Heart right ventricle (tissue), 16 donors: ENCODE data around the gene TPSB2. TPM values are rescaled to one million over a fixed set of nuclear protein-coding genes. Genes with fewer than 3 reads are reported as not detected.
"Not testable (repeated sequence)": the region's sequence is repeated elsewhere in the genome, so short reads cannot be mapped to it uniquely, and the experiment has no call there.

Experiments
- ATAC-seq, 8 donors: fragments of 200-7000 bp; cut with Tn5 transposase; one replicate each; pipeline ENCODE4 v1.9.1; 2020; ENCODE audit warnings: mild to moderate bottlenecking in 8 of 8, moderate library complexity in 8 of 8, moderate number of reproducible peaks in 1 of 8
- DNase-seq, 2 donors: peaks; one replicate each; pipeline ENCODE4 v3.0.0-alpha.2; 2020
- H3K27ac ChIP-seq, 10 donors: fragments of 200-600 bp; sonication (generic) in 2 of 10; one replicate each; pipeline versions ENCODE4 v1.5.0 to v1.8.0; 2020 to 2022; ENCODE audit warnings: mild to moderate bottlenecking in 3 of 10
- H3K27me3 ChIP-seq, 7 donors: fragments of 200-600 bp; one replicate each; pipeline ENCODE4 v1.8.0; 2021 to 2022; ENCODE audit warnings: mild to moderate bottlenecking in 2 of 7
- H3K36me3 ChIP-seq, 9 donors: fragments of 200-600 bp; sonication (generic) in 1 of 9; one replicate each; pipeline versions ENCODE4 v1.5.0 to v1.8.0; 2020 to 2022; ENCODE audit warnings: mild to moderate bottlenecking in 2 of 9
- H3K4me1 ChIP-seq, 9 donors: fragments of 200-600 bp; sonication (generic) in 1 of 9; one replicate each; pipeline versions ENCODE4 v1.5.0 to v1.8.0; 2020 to 2022; ENCODE audit warnings: mild to moderate bottlenecking in 4 of 9
- H3K4me3 ChIP-seq, 10 donors: fragments of 200-600 bp; sonication (generic) in 2 of 10; one replicate each; pipeline versions ENCODE4 v1.5.0 to v1.8.0; 2020 to 2022; ENCODE audit warnings: mild to moderate bottlenecking in 7 of 10, moderate library complexity in 2 of 10
- H3K9me3 ChIP-seq, 11 donors: fragments of 200-600 bp in 10 of 11; sonication (generic) in 2 of 11; one replicate each; pipeline versions ENCODE4 v1.5.0 to v1.8.0; 2013 to 2022; ENCODE audit warnings: mild to moderate bottlenecking in 2 of 11, control low read depth in 1 of 11, moderate library complexity in 1 of 11
- CTCF ChIP-seq, 9 donors: fragments of 200-600 bp; sonication (generic) in 2 of 9; IDR thresholded peaks; one replicate each; pipeline versions ENCODE4 v1.5.0 to v1.8.0; 2021 to 2022; ENCODE audit warnings: antibody characterized with exemption in 9 of 9, mild to moderate bottlenecking in 5 of 9, moderate library complexity in 1 of 9
- WGBS, 2 donors: extraction: QIAGEN DNeasy Blood & Tissue Kit; methylation state at CpG; one replicate each; pipeline ENCODE4 v1.1.7; 2013; ENCODE audit warnings: inconsistent platforms in 1 of 2; 5-methylcytosine and 5-hydroxymethylcytosine counted together
- intact Hi-C, 10 donors: fragments of 100-400 bp; cut with DNase I; formaldehyde crosslinking; loops; one replicate each; pipeline versions ENCODE4 v1.11.1 to v1.14.2; 2022
- polyA plus RNA-seq, 2 donors: library from polyadenylated mRNA; stranded (reverse); fragments of 200-250 nt; gene quantifications; one replicate each; pipeline ENCODE4 v1.2.3, GENCODE V29; 2013
- total RNA-seq, 10 donors: library from RNA; stranded (reverse); fragmentation: NEBNext Ultra II Directional in 3 of 10; extraction: Animal tissue kit (Norgen Biotek cat#: 25700) in 3 of 10; gene quantifications; one replicate each; pipeline versions ENCODE4 v1.2.1 to v1.2.4, GENCODE V29; 2021 to 2023
- donor health status: Arrhythmogenic right ventricular cardiomyopathy.
- donor health status: ischemic (EF 13 %, LVEDD 7.1; RV severe dilation, severe dysfunction).
- donor health status: healthy with polysubstance abuse.
- donor health status: DM: no; HTN: yes; CAD: no.
- donor health status: DM: no; HTN: no; CAD: no.
- donor health status: ischemic (EF 25% LVEDD 6.9; RV normal size, moderate dysfunction).
- donor health status: ischemic (EF 25% LVEDD 5.7; RV mildly dilated, moderate dysfunction).
- donor health status: healthy.
- donor health status: DM: yes; HTN: yes; CAD: no.
- donor health status: Ischemic cardiomyopathy.
- donor health status: ischemic (EF 35%, LVEDD 5.7; RV mildly dilated, moderate dysfunction).
- donor health status: nonischemic (EF 11% LVEDD 7.7; RV severe dilation, severe dysfunction).
- donor health status: DM: yes; HTN: yes; CAD: no.
- donor health status: PGD.
- donor health status: ischemic (EF 29% LVEDD 5.4; RV normal size, mild dysfunction).
- donor health status: nonischemic (EF 23%, LVEDD 6.1; RV moderate dilation, normal function).

TPSB2 gene
- total and polyA plus RNA-seq, 12 donors, result 0.33 to 6.4 (median 1.9) TPM

- no peak overlapping the region for H3K27ac ChIP-seq
- H3K4me1 ChIP-seq, result no peaks in the 10 kb centered on the region
- no peaks in the 10 kb centered on the region for H3K9me3 ChIP-seq
- TF ChIP-seq CTCF (IDR thresholded peaks at IDR 0.05), result no peak
- peaks cover 0 to 21% (median 7%) of the 10 kb centered on the region in 7 donors for H3K27me3 ChIP-seq
- no peak overlapping the region for H3K4me3 ChIP-seq
- 58 to 66% methylated on average over 22 of the region's 22 CpGs for WGBS, 2 donors
- ATAC-seq (no peak), DNase-seq (no peak)
- intact Hi-C loops, result no loop called here
- no peaks in the 10 kb centered on the region for H3K36me3 ChIP-seq
Measured at GRCh38 chr16:1245452-1246020, 15.6 kb upstream of the TPSB2 start.

GRCh38 chr16:1244881-1245280 is 14.9 kb upstream of the TPSB2 start:
- no peak overlapping the region for H3K4me3 ChIP-seq
- no peak for ATAC-seq
- no peaks in the 10 kb centered on the region for H3K36me3 ChIP-seq
- H3K27me3 ChIP-seq, result peaks cover 0 to 21% (median 7%) of the 10 kb centered on the region in 7 donors
- H3K4me1 ChIP-seq, result no peaks in the 10 kb centered on the region
- no peaks in the 10 kb centered on the region for H3K9me3 ChIP-seq
- intact Hi-C loops, result no loop called here
- WGBS, 2 donors, result 65 to 73% methylated on average over 10 to 12 of the region's 12 CpGs
- DNase-seq, result no peak
- no peak overlapping the region for H3K27ac ChIP-seq
- no peak for TF ChIP-seq CTCF (IDR thresholded peaks at IDR 0.05)

- intact Hi-C loops, H3K4me1 ChIP-seq, H3K4me3 ChIP-seq, H3K36me3 ChIP-seq, H3K27ac ChIP-seq, ATAC-seq, H3K9me3 ChIP-seq, DNase-seq: not testable (repeated sequence)
- H3K27me3 ChIP-seq, result peaks cover 0 to 21% (median 7%) of the 10 kb centered on the region in 7 donors
- 54 to 61% methylated on average over 25 to 29 of the region's 32 CpGs for WGBS, 2 donors
Measured at GRCh38 chr16:1243907-1244850, 14.2 kb upstream of the TPSB2 start.

- H3K4me3 ChIP-seq, H3K4me1 ChIP-seq, DNase-seq, H3K36me3 ChIP-seq, intact Hi-C loops, H3K9me3 ChIP-seq, ATAC-seq, H3K27ac ChIP-seq: not testable (repeated sequence)
- H3K27me3 ChIP-seq, result peaks cover 0 to 21% (median 7%) of the 10 kb centered on the region in 7 donors
- WGBS, 2 donors, result 48 to 55% methylated on average over 7 of the region's 11 CpGs
Measured at GRCh38 chr16:1243363-1243762, 13.4 kb upstream of the TPSB2 start.

GRCh38 chr16:1241081-1241480 is 11.1 kb upstream of the TPSB2 start:
- H3K9me3 ChIP-seq, H3K4me1 ChIP-seq, intact Hi-C loops, H3K36me3 ChIP-seq, DNase-seq, H3K4me3 ChIP-seq, H3K27ac ChIP-seq: not testable (repeated sequence)
- peaks cover 0 to 16% (median 7%) of the 10 kb centered on the region in 7 donors for H3K27me3 ChIP-seq
- 82 to 90% methylated on average over 11 of the region's 15 CpGs for WGBS, 2 donors
- ATAC-seq, result peak in 1 of 8 donors; percentile 46

GRCh38 chr16:1240436-1240835 is 10.5 kb upstream of the TPSB2 start, which contains the start of gene TPSAB1:
Gene TPSAB1, plus strand, starts transcription at chr16:1240705. Its CDS starts 234 bp downstream, at chr16:1240939.
- 62 to 75% methylated on average over 5 of the region's 12 CpGs for WGBS, 2 donors

GRCh38 chr16:1239575-1239974 is 9.6 kb upstream of the TPSB2 start:
- H3K4me1 ChIP-seq, H3K4me3 ChIP-seq, H3K27ac ChIP-seq, H3K9me3 ChIP-seq, H3K27me3 ChIP-seq, DNase-seq, intact Hi-C loops, H3K36me3 ChIP-seq: not testable (repeated sequence)
- peak in 1 of 8 donors; percentile 31 for ATAC-seq
- WGBS, 2 donors, result 85 to 89% methylated on average over 7 of the region's 9 CpGs

More at GRCh38 chr16:1240436-1240835, 10.5 kb upstream of the TPSB2 start, which contains the start of gene TPSAB1:
- H3K4me1 ChIP-seq, intact Hi-C loops, ATAC-seq, H3K4me3 ChIP-seq, H3K36me3 ChIP-seq, H3K27ac ChIP-seq, DNase-seq, H3K9me3 ChIP-seq: not testable (repeated sequence)
- H3K27me3 ChIP-seq, result peaks cover 0 to 12% (median 3%) of the 10 kb centered on the region in 7 donors

GRCh38 chr16:1238909-1239308 is 8.9 kb upstream of the TPSB2 start:
- ATAC-seq, result peak in 1 of 8 donors; percentile 5
- 66 to 74% methylated on average over 13 to 18 of the region's 23 CpGs for WGBS, 2 donors

More at GRCh38 chr16:1238909-1239308, 8.9 kb upstream of the TPSB2 start:
- H3K9me3 ChIP-seq, H3K36me3 ChIP-seq, H3K4me1 ChIP-seq, intact Hi-C loops, DNase-seq, H3K4me3 ChIP-seq, H3K27ac ChIP-seq, H3K27me3 ChIP-seq: not testable (repeated sequence)
